Stimulated activated CD4-positive, alpha-beta T cell treated with anti-CD3 and anti-CD28 coated beads, Interleukin-2, amount 100 ng/mL, for 4 hours (primary cell): ENCODE data around the gene ESR1.
"Not testable (repeated sequence)": the region's sequence is repeated elsewhere in the genome, so short reads cannot be mapped to it uniquely, and the experiment has no call there.

Experiments used
- DNase-seq: peaks from one replicate; pipeline ENCODE4 v3.0.0-alpha.2; 2020; ENCODE audit warnings: low read depth

ESR1 gene

GRCh38 chr6:151813858-151814257 lies 6.4 kb downstream of the ESR1 start:
- no peak for DNase-seq

GRCh38 chr6:151814614-151815013 lies 7.1 kb downstream of the ESR1 start:
- no peak for DNase-seq

- DNase-seq: no peak
These were observed 15.0 kb downstream of the ESR1 start for GRCh38 chr6:151822252-151823111.

DNA sequence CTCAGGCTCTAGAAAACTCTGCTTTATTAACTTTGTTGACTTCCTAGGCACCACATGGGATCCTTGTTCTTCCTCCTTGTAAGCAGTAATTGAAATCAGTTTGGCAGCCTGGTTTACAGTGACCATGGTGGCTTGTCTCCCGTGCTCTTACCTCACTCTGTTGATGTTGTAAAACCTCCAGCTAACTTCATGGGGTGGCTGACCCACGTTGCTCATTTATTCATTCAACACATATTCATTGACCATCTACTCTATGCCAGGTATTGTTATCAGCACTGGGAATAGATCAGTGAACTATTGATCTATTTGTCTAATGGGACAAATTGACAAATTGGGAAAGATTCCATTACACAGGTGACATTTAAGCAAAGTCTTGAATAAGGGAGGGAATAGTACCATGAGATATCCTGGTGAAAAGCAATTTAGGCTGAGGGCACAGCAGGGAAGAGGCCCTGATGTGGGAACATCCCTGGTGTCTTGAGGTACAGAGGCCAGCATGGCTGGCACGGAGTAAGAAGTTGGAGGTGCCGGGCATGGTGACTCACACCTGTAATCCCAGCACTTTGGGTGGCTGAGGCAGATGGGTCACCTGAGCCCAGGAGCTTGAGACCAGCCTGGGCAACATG lies 19.1 kb downstream of the ESR1 start:
- no peak for DNase-seq

GRCh38 chr6:151832710-151833109 lies 25.2 kb downstream of the ESR1 start:
- no peak for DNase-seq

DNA sequence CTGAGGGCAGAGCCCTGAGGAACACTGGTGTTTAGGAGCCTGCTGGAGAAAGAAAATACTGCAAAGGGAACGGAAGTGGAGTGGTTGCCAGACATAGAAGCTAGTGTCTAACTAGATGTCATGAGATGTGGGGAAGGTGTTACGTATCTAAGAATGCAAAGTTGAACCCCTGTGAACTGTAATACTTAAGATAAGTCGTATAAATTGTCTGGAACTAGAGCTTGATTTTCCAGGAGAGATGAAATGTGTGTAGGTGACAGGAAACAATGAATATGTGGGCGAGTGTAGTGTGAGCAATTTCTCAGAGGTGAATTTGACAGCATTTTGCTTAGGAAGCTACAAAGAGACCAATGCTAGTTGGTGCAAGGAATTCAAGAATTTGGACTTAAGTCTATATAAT lies 27.9 kb downstream of the ESR1 start:
- DNase-seq: no peak

- no peak for DNase-seq
These were observed 29.7 kb downstream of the ESR1 start for GRCh38 chr6:151837223-151837622.

GRCh38 chr6:151842816-151843215 lies 35.3 kb downstream of the ESR1 start:
- no peak for DNase-seq

- DNase-seq: no peak
These were observed 39.6 kb downstream of the ESR1 start for GRCh38 chr6:151847064-151847463.

- no peak for DNase-seq
These were observed 43.1 kb downstream of the ESR1 start for GRCh38 chr6:151850479-151851003.

DNA sequence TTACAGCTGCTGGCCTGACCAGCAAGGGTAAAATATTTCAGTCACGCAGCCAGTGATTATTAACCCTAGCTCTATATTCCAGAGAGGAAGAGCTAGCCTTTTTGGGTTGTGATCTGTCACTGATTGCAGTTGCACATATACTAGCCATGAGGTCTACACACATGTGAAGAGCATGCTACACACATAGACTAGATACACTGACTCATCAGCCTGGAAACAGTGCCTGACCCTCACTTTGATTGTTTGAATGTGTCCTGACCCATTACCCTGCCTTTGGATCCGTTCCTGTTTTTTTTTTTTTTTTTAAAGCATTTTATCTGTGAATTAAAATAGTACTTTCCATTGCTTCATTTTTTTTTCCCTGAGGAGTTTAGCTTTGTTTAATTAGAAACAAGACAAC lies 50.8 kb downstream of the ESR1 start:
- DNase-seq: no peak

GRCh38 chr6:151862461-151862860 lies 55.0 kb downstream of the ESR1 start:
- no peak for DNase-seq

GRCh38 chr6:151867361-151867869 lies 59.9 kb downstream of the ESR1 start:
- not testable (repeated sequence) for DNase-seq

- no peak for DNase-seq
These were observed 61.9 kb downstream of the ESR1 start for GRCh38 chr6:151869345-151869744.

GRCh38 chr6:151869787-151870186 lies 62.3 kb downstream of the ESR1 start:
- DNase-seq: no peak

- DNase-seq: no peak
These were observed 62.9 kb downstream of the ESR1 start for GRCh38 chr6:151870375-151870774.

GRCh38 chr6:151875524-151875923 lies 68.0 kb downstream of the ESR1 start:
- no peak for DNase-seq

GRCh38 chr6:151876122-151876521 lies 68.6 kb downstream of the ESR1 start:
- DNase-seq: no peak

DNA sequence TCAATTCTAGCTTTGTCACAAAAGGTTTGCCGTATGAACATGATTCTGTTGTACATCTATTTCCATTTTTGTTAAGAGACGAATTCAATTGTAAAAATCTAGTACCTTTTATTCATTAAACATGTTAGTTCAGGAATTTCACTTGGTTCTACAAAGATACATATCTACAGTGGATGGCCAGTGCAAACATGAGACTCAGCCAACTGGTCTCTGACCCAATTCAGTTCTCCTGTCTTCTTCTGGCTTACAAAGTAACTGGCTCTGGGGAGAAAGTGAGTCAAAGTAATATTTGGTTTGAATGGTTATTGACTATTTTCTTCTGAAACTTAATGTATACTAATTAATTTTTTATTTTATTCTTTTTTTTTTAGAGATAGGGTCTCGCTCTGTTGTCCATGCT lies 70.0 kb downstream of the ESR1 start:
- DNase-seq: no peak

GRCh38 chr6:151881231-151881630 lies 73.7 kb downstream of the ESR1 start:
- DNase-seq: no peak

GRCh38 chr6:151882206-151882605 lies 74.7 kb downstream of the ESR1 start:
- no peak for DNase-seq

GRCh38 chr6:151885234-151885633 lies 77.8 kb downstream of the ESR1 start:
- no peak for DNase-seq

GRCh38 chr6:151891524-151891923 lies 84.0 kb downstream of the ESR1 start:
- no peak for DNase-seq
